Adrenal gland (tissue), 12 donors: ENCODE data around the gene MGRN1. TPM values are rescaled to one million over a fixed set of nuclear protein-coding genes. Genes with fewer than 3 reads are reported as not detected.

Experiments
- DNase-seq, 7 donors: peaks; one replicate each; pipeline ENCODE4 v3.0.0-alpha.2; 2019 to 2020
- H3K27ac ChIP-seq, 5 donors: fragments of 200-600 bp; sonication (generic) in 4 of 5; 1 replicate in 3 of 5; 2 replicates in 2 of 5; pipeline versions ENCODE4 v1.5.1 to v1.8.0; 2016 to 2020; ENCODE audit warnings: mild to moderate bottlenecking in 1 of 5
- H3K27me3 ChIP-seq: fragments of 200-600 bp; 2 replicates; pipeline ENCODE4 v1.8.0; 2021
- H3K36me3 ChIP-seq, 2 donors: fragments of 200-600 bp; replicated peaks in 1 of 2; 1 replicate in 1 of 2; 2 replicates in 1 of 2; pipeline versions ENCODE4 v1.5.1 to v1.8.0; 2018 to 2022
- H3K4me1 ChIP-seq, 2 donors: fragments of 200-600 bp; replicated peaks in 1 of 2; 1 replicate in 1 of 2; 2 replicates in 1 of 2; pipeline versions ENCODE4 v1.5.1 to v1.8.0; 2018 to 2021
- H3K4me3 ChIP-seq, 4 donors: fragments of 200-600 bp; sonication (generic) in 3 of 4; one replicate each; pipeline ENCODE4 v1.5.1; 2016 to 2018
- H3K9me3 ChIP-seq, 3 donors: fragments of 200-600 bp; sonication (generic) in 1 of 3; replicated peaks in 1 of 3; 1 replicate in 2 of 3; 2 replicates in 1 of 3; pipeline versions ENCODE4 v1.5.1 to v1.8.0; 2016 to 2021
- CTCF ChIP-seq, 6 experiments: fragments of 450-650 bp in 4 of 6; fragments of 200-600 bp in 2 of 6; sonication (generic) in 1 of 6; IDR thresholded peaks; 1 replicate in 5 of 6; 2 replicates in 1 of 6; pipeline versions ENCODE4 v1.5.1 to v1.8.0; 2016 to 2021; ENCODE audit warnings: antibody characterized with exemption in 6 of 6, mild to moderate bottlenecking in 2 of 6, moderate library complexity in 1 of 6
- POLR2A ChIP-seq, 2 donors: fragments of 450-650 bp; IDR thresholded peaks; one replicate each; pipeline ENCODE4 v1.6.1; 2017; ENCODE audit warnings: antibody characterized with exemption in 2 of 2, mild to moderate bottlenecking in 2 of 2, moderate library complexity in 1 of 2
- WGBS, 4 donors: extraction: QIAGEN DNeasy Blood & Tissue Kit in 2 of 4; methylation state at CpG; one replicate each; pipeline versions ENCODE4 v1.1.5 to v1.1.7; 2013 to 2017; 5-methylcytosine and 5-hydroxymethylcytosine counted together
- intact Hi-C, 2 donors: fragments of 100-400 bp; cut with DNase I; formaldehyde crosslinking; loops; one replicate each; pipeline versions ENCODE4 v1.14.1 to v1.15.0; 2022 to 2023
- polyA plus RNA-seq, 3 donors: library from polyadenylated mRNA; stranded (reverse); fragments of 200-250 nt in 2 of 3; fragments of 350-450 nt in 1 of 3; fragmentation: Illumina TruSeq in 1 of 3; extraction: RNeasy Lipid Tissue Mini Kit (QIAGEN cat#74804) in 1 of 3; gene quantifications; one replicate each; pipeline ENCODE4 v1.2.3, GENCODE V29; 2013 to 2014
- total RNA-seq, 9 donors: library from RNA; depleted of rRNA in 4 of 9; stranded (reverse); fragments of >200 nt in 4 of 9; fragments of 120-200 nt in 1 of 9; fragmentation: NEBNext Ultra II Directional in 1 of 9; extraction: Animal tissue kit (Norgen Biotek cat#: 25700) in 1 of 9; gene quantifications; one replicate each; pipeline versions ENCODE4 v1.1.0 to v1.2.4, GENCODE V29; 2013 to 2023
- donor health status: healthy with polysubstance abuse.
- donor health status: Bipolar disorder and iron deficiency.
- donor health status: DM: yes; HTN: yes; CAD: no.
- donor health status: DM: no; HTN: no; CAD: no.
- donor health status: DM: no; HTN: no; CAD: no.
- donor health status: DM: yes; HTN: yes; CAD: no.

The MGRN1 gene
- total and polyA plus RNA-seq, 12 donors: 17.5 to 94.1 (median 58.4) TPM

DNA sequence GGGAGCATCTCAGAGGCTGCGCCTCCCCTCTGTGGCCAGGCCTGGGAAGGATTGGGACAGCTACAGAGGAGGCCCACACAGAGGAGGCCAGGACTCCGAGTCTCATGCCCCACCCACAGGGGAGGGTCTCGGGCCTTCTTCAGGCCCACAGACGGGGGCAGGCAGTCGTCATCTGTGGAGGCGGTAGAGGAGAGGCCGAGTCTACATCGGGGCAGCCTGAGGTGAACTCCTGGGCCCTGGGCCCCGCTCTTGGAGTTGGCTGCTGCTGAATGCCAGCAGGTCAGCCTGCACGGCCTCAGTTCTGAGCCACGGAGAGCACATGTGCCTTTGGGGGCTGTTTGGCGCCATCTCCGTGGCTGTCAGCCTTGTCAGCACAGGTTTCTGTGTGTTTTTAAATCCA lies 60.7 kb downstream of the MGRN1 start:
- WGBS, 4 donors: 50 to 93% (median 83%) methylated on average over 1 to 13 of the region's 13 CpGs
- TF ChIP-seq CTCF (IDR thresholded peaks at IDR 0.05) (no peak), POLR2A (IDR thresholded peaks at IDR 0.05) (no peak)

GRCh38 chr16:4685776-4686496 lies 61.3 kb downstream of the MGRN1 start:
- TF ChIP-seq POLR2A (IDR thresholded peaks at IDR 0.05) (no peak), CTCF (IDR thresholded peaks at IDR 0.05) (no peak)
- no peak overlapping the region for H3K4me3 ChIP-seq
- H3K27ac ChIP-seq: no peak overlapping the region
- peaks cover 7 to 15% of the 10 kb centered on the region in 2 donors for H3K4me1 ChIP-seq
- intact Hi-C loops: no loop called here
- DNase-seq: no peak
- H3K36me3 ChIP-seq: peaks cover 0 to 56% of the 10 kb centered on the region in 2 donors
- H3K9me3 ChIP-seq: no peaks in the 10 kb centered on the region
- 92 to 97% (median 94%) methylated on average over 32 to 38 of the region's 38 CpGs for WGBS, 4 donors
- H3K27me3 ChIP-seq: no peaks in the 10 kb centered on the region

More for the DNA sequence above, 60.7 kb downstream of the MGRN1 start:
- Histone ChIP-seq H3K36me3 (peaks cover 0 to 56% of the 10 kb centered on the region in 2 donors), H3K4me1 (peaks cover 7 to 15% of the 10 kb centered on the region in 2 donors), H3K4me3 (no peak overlapping the region), H3K27ac (no peak overlapping the region), H3K27me3 (no peaks in the 10 kb centered on the region), H3K9me3 (no peaks in the 10 kb centered on the region)
- intact Hi-C loops: no loop called here
- no peak for DNase-seq

DNA sequence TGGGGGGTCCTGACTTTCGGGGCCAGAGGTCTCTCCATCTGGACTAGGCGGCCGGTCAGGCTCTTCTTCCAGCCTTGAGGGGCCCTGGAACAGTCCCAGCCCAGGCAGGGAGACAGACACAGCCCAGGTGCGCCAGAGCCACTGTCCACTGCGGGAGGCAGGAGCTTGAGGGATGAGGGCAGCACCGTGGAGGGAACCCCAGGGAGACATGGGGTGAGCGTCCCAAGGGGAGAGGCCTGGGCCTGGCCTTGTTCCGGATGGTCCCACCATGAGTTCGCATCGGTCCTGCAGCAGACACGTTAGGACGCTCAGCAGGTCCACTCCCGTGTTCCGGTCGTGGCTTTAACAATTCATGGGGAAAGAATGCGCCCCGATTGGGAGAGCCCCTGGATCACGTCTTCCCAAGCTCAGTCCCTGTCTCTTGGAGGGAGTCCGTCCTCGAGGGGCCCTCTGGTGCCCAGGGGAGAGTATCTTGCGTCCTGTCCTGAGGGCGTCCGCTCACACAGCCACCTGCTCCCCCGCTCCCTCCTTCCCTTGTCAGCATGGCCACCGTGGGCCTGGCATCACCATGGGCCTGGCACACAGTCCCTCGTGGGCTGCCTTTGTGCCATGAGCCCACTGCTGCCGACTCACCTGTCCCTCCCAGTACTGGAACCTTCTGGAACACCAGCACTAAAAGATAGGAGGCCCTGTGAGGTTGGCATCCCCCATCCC lies 62.0 kb downstream of the MGRN1 start:
- peaks cover 7 to 15% of the 10 kb centered on the region in 2 donors for H3K4me1 ChIP-seq
- DNase-seq: no peak
- intact Hi-C loops: no loop called here
- peaks cover 0 to 53% of the 10 kb centered on the region in 2 donors for H3K36me3 ChIP-seq
- H3K4me3 ChIP-seq: no peak overlapping the region
- no peak overlapping the region for H3K27ac ChIP-seq
- no peak for TF ChIP-seq POLR2A (IDR thresholded peaks at IDR 0.05)
- TF ChIP-seq CTCF (IDR thresholded peaks at IDR 0.05): no peak
- H3K27me3 ChIP-seq: no peaks in the 10 kb centered on the region
- no peaks in the 10 kb centered on the region for H3K9me3 ChIP-seq
- WGBS, 4 donors: 89 to 96% (median 94%) methylated on average over 19 to 27 of the region's 27 CpGs

GRCh38 chr16:4687416-4687815 lies 62.8 kb downstream of the MGRN1 start:
- Histone ChIP-seq H3K36me3 (peaks cover 0 to 45% of the 10 kb centered on the region in 2 donors), H3K4me1 (peaks cover 7 to 16% of the 10 kb centered on the region in 2 donors), H3K27me3 (no peaks in the 10 kb centered on the region), H3K27ac (no peak overlapping the region), H3K9me3 (no peaks in the 10 kb centered on the region), H3K4me3 (no peak overlapping the region)
- intact Hi-C loops: no loop called here
- DNase-seq: no peak
- WGBS, 4 donors: 67 to 88% (median 85%) methylated on average over 5 to 8 of the region's 8 CpGs
- no peak for TF ChIP-seq POLR2A (IDR thresholded peaks at IDR 0.05)
- TF ChIP-seq CTCF (IDR thresholded peaks at IDR 0.05): no peak
